Kidney (tissue), 14 donors: Measurements from ENCODE around the gene MBD5. TPM values are rescaled to one million over a fixed set of nuclear protein-coding genes. Genes with fewer than 3 reads are reported as not detected.
A peak's percentile ranks its signal among the peaks of the same experiment; 100 is the strongest.

Source experiments
- DNase-seq, 5 donors: peaks; one replicate each; pipeline ENCODE4 v3.0.0-alpha.2; 2013 to 2020
- FAIRE-seq: peaks from 2 replicates; lab custom pipeline; 2012; peaks lifted over from hg19 to GRCh38; lab: Jason Lieb, UNC
- H3K27ac ChIP-seq, 2 donors: one replicate each; pipeline ENCODE4 v1.7.0; 2013; ENCODE audit warnings: low read depth in 2 of 2, low read length in 2 of 2, inconsistent platforms in 1 of 2
- H3K27me3 ChIP-seq: one replicate; pipeline ENCODE4 v1.7.1; 2013; ENCODE audit warnings: low read length, inconsistent platforms; ENCODE audit not compliant: control insufficient read depth, insufficient read depth
- H3K36me3 ChIP-seq, 3 donors: one replicate each; pipeline versions ENCODE4 v1.7.0 to v1.7.1; 2013; ENCODE audit warnings: low read length in 3 of 3, control low read depth in 1 of 3, inconsistent platforms in 1 of 3; ENCODE audit not compliant: insufficient read depth in 3 of 3, control insufficient read depth in 2 of 3
- H3K4me1 ChIP-seq, 3 donors: one replicate each; pipeline versions ENCODE4 v1.7.0 to v1.7.1; 2013; ENCODE audit warnings: low read length in 3 of 3, inconsistent platforms in 1 of 3, low read depth in 1 of 3; ENCODE audit not compliant: control insufficient read depth in 2 of 3, insufficient read depth in 2 of 3
- H3K4me3 ChIP-seq, 3 donors: one replicate each; pipeline versions ENCODE4 v1.7.0 to v1.8.1; 2013; ENCODE audit warnings: low read length in 3 of 3, control low read depth in 1 of 3, inconsistent platforms in 1 of 3
- H3K9ac ChIP-seq, 3 donors: one replicate each; pipeline versions ENCODE4 v1.7.0 to v1.7.1; 2013; ENCODE audit warnings: low read length in 3 of 3, control low read depth in 1 of 3, inconsistent platforms in 1 of 3
- H3K9me3 ChIP-seq, 3 donors: one replicate each; pipeline versions ENCODE4 v1.7.0 to v1.7.1; 2013; ENCODE audit warnings: low read length in 3 of 3, control low read depth in 1 of 3, inconsistent platforms in 1 of 3; ENCODE audit not compliant: control insufficient read depth in 2 of 3, insufficient read depth in 1 of 3
- CTCF ChIP-seq: IDR thresholded peaks from 3 replicates; pipeline ENCODE4 v1.5.1; 2012; ENCODE audit warnings: mild to moderate bottlenecking, moderate library complexity, borderline replicate concordance; ENCODE audit not compliant: insufficient read depth; ENCODE audit errors: extremely low read depth
- intact Hi-C: fragments of 100-400 bp; cut with DNase I; formaldehyde crosslinking; loops from one replicate; pipeline ENCODE4 v1.11.1; 2022
- polyA plus RNA-seq: library from polyadenylated mRNA; stranded (reverse); fragments of 350-450 nt; fragmentation: Illumina TruSeq; extraction: RNeasy Lipid Tissue Mini Kit (QIAGEN cat#74804); gene quantifications from one replicate; pipeline ENCODE4 v1.2.3, GENCODE V29; 2014; ENCODE audit warnings: low read depth, low replicate concordance; ENCODE audit not compliant: insufficient read depth
- total RNA-seq: library from RNA; stranded (reverse); fragmentation: NEBNext Ultra II Directional; extraction: Animal tissue kit (Norgen Biotek cat#: 25700); gene quantifications from one replicate; pipeline ENCODE4 v1.2.1, GENCODE V29; 2021
- donor health status: control.
- donor health status: control.
- donor health status: control.
- donor health status: control.
- donor health status: control.
- donor health status: DM: yes; HTN: yes; CAD: no.
- donor health status: Normal renal cell carcinoma (clear cell type).

Gene MBD5
- total and polyA plus RNA-seq, 2 donors from 2014 or later, result 6.9 to 66.8 TPM

DNA sequence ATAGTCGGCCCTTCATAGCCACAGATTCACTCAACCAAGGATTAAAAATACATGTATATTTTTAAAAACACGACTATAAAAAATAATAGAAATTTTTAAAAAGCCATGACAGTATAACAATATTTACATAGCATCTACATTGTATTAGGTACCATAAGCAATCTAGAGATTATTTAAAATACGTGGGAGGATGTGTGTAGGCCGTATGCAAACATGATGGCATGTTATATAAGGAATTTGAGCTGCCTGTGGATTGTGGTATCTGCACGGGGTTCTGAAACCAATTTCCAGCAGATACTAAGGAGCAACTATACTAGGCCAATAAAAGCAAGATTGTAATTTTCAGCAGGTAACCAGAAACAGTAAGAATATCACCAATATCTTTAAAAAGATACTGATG lies 6.3 kb upstream of the MBD5 start:
- Histone ChIP-seq H3K36me3 (no peaks in the 10 kb centered on the region), H3K4me1 (peaks cover 0 to 7% (median 0%) of the 10 kb centered on the region in 3 donors), H3K9me3 (no peaks in the 10 kb centered on the region), H3K27me3 (no peaks in the 10 kb centered on the region), H3K9ac (no peak overlapping the region), H3K27ac (no peak overlapping the region), H3K4me3 (no peak overlapping the region)
- DNase-seq, result peak in 1 of 5 donors; percentile 7
- TF ChIP-seq CTCF, result no peak
- intact Hi-C loops, result no loop called here
- FAIRE-seq, result no peak

DNA sequence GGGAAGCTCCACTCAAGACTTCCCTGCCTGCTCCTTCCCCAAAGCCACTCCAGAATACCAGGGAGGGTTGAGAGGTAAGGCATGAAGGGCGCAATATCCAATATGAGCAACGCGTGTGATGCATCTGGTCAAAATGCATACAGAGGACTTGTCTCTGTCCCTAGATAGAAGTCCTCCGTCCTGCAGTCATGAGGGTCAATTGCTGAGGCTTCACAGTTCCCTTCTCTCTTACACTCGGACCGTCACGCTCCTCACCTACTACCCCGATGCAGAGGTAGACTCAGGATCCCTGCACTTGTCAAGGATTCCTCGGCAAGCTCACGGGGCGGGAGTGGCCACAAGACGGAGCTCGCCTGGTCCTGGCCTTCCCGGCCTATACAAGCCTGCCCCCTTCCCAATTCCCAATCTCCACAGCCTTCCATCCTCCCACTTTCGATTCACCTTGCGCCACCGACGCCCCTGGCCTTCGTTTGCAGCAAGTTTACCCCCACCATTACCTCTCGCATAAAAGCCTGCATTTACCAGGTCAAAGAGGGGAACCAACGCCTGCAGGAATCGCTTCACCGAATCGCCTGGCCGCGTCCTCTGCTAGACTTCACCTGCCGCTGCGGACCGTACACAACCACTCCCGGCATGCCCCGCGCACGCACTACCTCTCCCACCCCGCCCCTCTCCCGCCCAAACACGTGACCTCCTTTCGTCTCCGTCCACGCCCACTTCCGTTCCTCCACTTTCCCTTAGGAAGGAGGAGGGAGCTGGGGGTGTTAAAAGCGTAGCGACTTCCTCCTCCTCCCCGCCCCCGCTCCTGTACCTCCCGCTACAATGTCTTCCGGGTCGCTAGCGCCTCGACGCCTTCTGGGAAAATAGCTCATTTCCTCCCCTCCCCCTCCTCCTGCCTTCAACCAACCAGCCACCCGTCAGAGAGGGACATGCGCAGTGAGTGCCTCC lies 506 bp upstream of the MBD5 start, which contains the start of gene ORC4:
ORC4 (minus strand) TSS at position 627 of the 948 bp plus-strand sequence. CDS start 44,779 bp downstream, outside the sequence.
- intact Hi-C loops, result no loop called here
- DNase-seq (peak; percentile 99 to 100 (median 99)), FAIRE-seq (peak; percentile 66)
- Histone ChIP-seq H3K36me3 (no peaks in the 10 kb centered on the region), H3K9me3 (no peaks in the 10 kb centered on the region), H3K4me1 (peaks cover 0 to 13% (median 2%) of the 10 kb centered on the region in 3 donors), H3K9ac (peak within 1 kb of the TSS; percentile 86 to 98 (median 96)), H3K27ac (peak within 1 kb of the TSS; percentile 96), H3K27me3 (no peaks in the 10 kb centered on the region), H3K4me3 (peak within 1 kb of the TSS; percentile 83 to 100 (median 99))
- TF ChIP-seq CTCF, result peak; percentile 27

GRCh38 chr2:148021886-148022285 lies 995 bp downstream of the MBD5 start:
- FAIRE-seq, result no peak
- DNase-seq, result peak in 1 of 5 donors; percentile 48

More at GRCh38 chr2:148021886-148022285, 995 bp downstream of the MBD5 start:
- Histone ChIP-seq H3K9me3 (no peaks in the 10 kb centered on the region), H3K27ac (peak overlapping the region; percentile 96), H3K4me1 (peaks cover 0 to 13% (median 2%) of the 10 kb centered on the region in 3 donors), H3K9ac (peak overlapping the region; percentile 39 to 96 (median 73)), H3K4me3 (peak overlapping the region; percentile 83 to 90 (median 89)), H3K27me3 (no peaks in the 10 kb centered on the region), H3K36me3 (no peaks in the 10 kb centered on the region)
- intact Hi-C loops, result no loop called here
- no peak for TF ChIP-seq CTCF
